ENCODE results near the gene C11orf21.

C11orf21 gene

DNA sequence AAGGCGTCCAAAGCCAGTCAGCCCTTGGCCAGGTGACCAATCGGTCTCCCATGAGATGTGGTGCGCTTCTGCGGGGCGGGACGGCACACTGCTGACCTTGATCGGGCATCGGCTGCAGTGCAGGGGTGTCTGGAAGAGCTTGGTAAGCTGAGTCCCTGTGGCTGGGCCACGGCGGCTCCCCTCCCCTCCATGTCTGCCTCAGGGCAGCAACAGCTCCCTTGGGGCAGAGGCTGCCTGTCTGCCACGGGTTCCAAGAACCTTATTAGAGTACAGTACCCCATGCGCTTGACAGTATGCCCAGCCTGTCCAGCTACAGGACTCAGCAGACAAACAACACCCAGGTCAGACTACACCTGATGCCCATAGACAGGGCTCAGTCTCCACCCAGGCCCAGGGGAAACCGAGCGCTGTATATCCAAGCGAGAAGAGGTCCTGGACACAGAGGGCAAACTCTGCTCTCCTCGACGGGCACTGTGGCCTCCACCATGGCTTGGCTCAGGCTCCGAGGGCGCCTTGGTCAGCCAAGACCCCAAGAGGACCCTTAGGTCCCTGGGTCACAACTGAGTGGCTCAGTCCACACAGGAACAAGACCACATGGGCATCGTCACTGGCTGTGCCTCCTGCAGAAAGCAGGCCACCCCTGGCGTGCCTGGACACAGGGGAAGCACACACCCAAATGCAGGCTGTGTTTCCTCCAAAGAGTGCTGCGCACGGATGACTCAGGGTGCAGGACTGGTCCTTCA lies 19.0 kb upstream of the C11orf21 start:
- no peak for DNase-seq

DNA sequence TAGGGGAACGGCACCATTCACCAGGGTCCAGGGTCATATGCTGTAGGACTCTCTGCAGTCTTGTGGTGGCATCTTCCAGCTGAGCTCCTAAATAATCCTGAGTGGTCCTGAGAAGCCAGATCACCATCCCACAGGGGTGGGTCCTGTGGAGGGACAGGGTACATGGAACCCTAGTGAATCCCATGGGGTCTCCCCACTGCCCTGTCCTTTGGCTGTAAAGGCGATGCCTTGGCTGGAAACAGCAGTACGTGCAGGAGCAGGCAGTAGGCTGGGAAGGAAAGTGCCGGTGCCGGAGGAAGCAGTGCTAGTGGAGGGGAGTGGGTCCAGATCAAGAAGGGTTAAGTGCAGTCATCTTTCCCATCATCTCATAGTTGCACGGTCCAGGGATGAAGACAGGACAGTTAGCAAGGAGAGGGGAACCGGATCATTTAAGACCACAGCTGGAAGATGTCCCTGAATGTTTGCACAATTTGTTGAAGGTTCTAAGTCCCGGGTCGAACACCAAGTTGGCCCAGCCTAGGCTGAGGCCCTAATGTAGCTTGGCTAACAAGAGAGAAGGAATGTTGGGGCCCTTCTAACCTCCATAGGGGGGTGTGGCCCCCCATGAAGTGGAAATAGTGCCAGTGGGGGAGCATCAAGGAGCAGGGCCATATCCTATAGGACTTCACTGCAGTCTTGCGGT lies 18.2 kb upstream of the C11orf21 start:
- DNase-seq = no peak

DNA sequence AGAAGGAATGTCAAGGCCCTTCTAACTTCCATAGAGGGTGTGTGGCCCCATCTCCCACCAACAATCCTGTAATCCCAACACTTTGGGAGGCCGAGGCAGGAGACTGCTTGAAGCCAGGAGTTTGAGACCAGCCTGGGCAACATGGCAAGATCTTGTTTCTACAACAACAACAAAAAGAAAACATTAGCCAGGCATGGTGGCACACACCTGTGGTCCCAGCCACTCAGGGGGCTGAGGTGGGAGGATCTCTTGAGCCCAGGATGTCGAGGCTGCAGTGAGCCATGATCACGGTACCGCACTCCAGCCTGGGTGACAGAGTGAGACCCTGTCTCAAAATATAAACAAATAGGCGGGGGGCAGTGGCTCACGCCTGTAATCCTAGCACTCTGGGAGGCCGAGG lies 17.0 kb upstream of the C11orf21 start:
- no peak for DNase-seq

DNA sequence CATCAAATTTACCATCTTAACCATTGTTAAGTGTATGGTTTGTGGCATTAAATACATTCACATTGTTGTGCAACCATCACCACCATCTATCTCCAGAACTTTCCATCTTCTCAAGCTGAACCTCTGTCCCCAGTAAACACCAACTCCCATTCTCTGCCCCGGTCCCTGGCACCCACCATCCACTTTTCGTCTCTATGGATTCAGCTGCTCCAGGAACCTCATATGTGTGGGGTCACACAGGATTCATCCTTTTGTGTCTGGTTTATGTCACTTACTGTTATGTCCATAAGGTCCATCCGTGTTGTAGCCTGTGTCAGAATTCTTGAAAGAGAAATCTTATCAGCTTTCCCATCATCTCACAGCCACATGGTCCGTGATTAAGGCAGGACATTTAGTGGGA lies 16.4 kb upstream of the C11orf21 start:
- no peak for DNase-seq

DNA sequence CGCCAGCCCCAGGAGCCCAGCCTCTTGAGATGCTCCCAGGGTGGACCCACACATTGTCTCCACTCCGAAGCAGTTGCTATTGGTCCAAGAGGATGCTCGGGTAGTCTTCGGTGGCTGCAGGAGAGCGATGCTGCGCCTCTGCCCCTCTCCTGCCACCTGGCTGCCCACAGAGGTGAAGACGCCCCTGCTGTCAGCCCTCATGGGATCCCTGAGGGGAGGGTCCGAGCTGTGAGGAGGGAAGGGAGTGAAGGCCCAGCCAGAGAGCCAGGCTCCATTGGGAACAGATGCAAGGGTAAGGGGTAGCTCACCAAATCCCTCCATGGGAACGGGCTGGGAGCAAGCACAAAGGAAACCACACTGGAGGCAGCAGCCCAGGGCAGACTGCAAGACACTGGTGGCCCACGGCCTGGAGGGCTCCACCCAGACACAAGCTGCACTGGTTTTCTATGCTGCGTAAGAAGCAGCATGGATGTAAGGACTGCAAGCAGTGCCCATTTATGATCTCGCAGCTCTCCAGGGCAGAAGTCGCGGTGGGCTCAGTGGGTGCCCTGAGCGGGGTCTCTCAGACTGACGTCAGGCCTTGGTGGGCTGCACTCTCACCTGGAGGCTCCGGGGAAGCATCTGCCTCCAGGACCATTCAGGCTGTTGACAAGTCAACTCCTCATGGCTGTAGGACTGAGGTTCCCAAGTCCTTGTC lies 15.8 kb upstream of the C11orf21 start:
- no peak for DNase-seq

DNA sequence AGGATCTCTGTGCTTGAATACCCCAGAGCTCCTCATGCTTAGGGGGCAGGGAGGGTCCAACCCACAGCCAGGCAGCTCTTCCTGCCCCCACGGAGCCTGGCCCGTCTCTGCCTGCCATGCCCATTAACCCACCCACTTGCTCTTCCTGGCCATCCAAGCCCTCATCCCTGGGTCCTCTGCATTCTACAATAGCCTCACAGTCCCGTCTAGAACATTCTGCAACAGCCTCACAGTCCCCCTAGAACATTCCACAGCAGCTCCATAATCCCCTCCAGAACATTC lies 15.2 kb upstream of the C11orf21 start:
- no peak for DNase-seq

DNA sequence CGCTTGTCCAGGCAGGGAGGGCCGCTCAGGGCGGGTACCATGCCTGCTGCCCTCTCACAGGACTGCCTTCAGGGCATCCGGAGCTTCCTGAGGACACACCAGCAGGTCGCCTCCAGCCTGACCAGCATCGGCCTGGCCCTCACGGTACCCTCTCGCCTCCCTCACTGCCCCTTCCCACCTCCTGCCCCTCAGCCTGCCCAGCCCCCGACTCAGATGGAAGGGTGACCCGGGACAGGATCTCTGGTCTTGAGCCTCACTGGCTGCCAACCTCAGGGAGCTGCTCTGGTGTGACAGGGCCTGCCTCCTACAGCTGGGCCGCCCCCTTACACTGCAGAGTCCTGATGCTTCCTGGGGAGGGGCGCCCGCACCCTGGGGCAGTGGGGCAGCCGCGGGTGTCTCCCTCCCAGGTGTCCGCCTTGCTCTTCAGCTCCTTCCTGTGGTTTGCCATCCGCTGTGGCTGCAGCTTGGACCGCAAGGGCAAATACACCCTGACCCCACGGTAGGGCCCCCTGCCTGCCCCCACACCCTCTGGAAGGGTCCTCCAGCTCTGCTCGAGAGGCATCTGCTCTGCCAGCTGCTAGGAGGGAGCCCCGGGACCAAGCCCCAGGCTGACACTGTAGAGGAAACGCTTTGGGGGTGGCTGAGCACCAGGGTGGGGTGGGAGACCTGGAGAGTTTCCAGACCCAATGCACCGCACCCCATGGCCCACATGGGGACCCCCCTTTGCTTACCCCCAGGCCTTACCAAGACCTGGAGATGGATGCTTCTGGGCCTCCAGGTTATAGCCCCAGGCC lies 14.6 kb upstream of the C11orf21 start:
- DNase-seq = no peak

DNA sequence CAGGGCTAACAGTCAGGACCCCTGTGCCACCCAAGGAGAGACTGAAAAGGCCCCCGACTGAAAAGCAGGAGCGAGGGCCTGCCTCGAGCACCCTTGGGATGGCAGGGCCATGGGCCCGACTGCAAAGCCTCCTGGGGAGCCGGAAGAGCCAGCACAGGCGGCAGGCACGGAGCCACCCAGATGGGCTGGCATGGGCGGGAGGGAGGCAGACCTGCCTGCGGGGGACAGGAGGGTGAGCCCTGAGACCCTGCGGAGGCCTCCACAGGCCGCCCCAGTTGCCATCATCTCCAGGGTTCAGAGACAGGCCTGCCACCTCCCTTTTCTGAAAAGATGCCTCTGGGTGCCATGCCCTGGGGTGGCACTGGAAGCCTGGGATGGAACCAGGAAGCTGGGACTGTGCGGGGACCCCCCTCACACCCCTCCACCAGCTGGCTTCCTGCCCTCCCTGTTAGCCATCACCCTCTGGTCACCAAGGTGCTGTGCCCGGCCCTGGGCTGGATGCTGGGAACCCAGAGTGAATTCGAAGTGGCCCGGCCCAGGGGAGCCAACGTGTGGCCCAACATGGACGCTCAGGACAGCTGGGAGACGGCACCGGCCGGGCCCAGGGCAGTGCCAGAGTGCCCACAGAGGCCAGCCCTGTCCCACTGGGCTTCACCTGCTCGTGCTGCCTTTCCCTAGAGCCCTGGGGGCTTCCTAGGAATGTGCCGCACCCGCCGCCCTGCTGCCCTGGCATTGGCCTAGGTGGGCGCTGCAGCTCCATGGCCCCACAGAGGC lies 13.9 kb upstream of the C11orf21 start:
- DNase-seq = no peak

DNA sequence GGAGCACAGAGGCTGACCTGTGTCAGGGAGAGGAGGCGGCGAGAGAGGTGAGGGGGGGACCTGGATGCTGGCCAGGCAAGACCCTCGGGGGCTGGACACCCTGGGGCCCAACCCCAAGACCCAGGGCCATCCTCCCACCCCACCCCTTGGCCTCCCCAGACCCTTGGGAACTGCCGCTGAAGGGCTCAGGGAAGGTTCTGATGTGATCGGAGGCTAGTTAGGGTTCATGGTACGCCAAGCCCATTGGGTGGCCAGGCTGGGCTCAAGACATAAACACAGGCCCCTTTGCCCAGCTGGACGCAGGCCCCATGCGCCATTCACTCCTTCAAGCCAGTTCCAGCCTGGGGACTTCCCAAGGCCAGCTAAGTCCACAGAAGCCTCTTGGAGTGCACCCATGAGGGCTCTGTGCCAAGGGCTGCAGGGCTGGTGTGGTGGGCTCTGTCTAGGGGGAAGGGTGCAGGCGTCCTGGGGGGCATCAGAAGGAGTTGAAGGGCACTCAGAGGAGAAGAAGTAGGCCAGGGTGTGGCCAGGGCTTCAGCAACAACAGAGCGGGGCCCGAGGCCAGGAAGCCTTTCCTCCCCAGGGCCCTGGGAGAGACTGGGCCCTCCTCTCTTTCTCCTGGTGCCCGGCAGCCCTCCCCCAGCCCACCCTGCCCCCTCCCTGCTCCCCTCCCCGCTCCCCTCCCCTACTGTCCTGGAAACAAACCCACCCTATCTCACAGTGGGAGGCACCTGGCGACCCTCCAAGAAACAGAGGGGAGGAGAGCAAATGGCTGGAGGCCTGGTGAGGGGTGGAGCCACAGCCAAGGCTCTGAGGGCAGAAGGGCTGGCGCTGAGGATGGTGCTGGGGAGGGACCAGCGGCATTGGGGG lies 13.0 kb upstream of the C11orf21 start:
- DNase-seq = peak in 46 of 51 donors; percentile 25 to 90 (median 74)

DNA sequence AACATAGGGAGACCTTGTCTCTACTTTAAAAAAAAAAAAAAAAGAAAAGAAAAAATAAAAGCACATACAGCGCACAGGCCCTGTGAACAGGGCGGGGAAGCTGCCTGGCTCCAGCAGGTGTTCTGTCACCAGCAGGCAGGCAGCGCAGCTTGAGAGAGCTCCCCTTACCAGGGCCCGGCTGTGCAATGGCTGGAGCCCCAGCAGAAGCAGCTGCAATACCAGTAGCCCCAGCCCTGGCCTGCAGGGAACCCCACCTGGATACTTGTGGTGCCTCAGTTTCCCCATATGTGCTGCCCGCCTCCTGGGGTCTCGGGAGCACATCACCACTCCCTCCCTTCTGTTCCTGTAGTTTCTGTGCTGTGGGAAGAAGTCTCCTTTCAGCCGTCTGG lies 12.4 kb upstream of the C11orf21 start:
- no peak for DNase-seq

DNA sequence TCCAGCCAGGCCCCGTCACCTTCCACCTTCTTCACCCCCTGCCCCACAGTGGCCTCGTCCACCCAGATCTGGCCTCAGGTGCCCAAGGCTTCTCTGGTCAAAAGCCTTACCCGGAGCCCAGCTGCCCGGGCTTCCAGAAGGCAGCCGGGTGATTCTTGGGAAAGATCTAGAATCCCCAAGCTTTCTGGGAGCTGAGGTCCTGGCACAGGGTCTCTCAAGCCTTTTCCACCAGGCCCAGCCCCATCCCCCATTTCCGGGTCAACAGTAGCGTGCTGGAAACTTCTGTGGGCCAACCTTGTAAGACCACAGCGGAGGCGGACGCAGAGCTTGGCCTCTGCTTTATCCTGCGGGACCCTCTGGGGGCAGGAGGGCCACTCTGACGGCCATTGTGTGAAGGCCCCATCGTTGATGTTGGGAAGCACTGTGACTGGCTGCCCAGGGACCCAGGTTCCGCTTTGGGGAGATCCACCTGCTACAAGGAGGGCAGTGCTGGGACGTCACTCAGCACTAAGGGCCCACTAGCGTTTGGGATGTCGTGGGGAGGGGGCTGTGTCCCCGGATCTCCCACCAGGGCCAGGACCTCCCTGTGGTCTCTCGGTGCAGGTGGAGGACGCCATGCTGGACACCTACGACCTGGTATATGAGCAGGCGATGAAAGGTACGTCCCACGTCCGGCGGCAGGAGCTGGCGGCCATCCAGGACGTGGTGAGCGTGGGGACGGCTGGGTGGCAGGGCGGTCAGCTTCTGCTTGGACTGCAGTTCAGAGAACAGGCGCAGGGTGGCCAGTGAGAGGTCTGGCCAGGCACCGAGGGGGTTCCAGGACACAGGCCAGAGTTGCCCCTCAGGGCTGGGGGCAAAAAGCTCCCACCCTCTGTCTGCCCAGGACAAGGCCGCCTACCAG lies 11.6 kb upstream of the C11orf21 start:
- DNase-seq = no peak

DNA sequence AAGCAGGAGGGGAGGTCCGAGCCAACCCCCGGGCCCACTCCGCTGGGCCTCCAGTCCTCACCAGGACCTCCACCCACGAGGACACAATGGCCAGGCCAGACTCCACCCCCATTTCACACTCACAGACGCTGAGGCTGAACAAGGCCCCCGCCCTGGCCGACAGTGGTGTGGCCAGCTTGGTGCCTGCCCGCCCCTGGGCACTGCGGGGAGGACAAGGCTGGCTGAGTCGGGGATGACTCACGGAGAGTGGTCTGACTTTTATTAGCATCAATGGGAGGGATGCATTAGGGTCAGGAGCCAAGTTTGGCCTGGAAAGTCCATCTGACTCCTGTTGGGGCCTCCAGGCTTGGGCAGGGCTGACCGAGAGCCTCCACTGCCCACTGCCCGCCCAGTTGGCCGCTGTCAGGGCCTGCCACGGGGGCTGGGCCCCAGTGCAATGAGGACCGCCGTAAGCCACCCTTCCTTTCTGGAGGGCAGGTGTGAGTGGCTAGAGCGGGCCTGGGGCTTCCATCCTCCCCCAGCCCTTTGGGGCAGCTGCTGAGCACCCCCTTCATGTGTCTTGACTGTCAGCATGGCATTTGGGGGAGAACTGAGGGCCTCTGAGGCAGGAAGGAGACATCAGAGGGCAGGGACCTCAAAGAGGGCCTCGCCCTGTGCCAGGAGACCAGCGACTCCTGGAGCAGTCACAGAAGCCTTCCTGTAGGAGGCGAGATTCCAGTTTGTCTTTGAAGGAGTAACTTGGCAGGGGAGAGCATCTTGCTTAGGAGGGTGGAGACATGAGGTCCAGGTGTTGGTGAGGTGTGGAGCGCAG lies 10.7 kb upstream of the C11orf21 start:
- peak in 4 of 51 donors; percentile 13 to 54 (median 36) for DNase-seq

DNA sequence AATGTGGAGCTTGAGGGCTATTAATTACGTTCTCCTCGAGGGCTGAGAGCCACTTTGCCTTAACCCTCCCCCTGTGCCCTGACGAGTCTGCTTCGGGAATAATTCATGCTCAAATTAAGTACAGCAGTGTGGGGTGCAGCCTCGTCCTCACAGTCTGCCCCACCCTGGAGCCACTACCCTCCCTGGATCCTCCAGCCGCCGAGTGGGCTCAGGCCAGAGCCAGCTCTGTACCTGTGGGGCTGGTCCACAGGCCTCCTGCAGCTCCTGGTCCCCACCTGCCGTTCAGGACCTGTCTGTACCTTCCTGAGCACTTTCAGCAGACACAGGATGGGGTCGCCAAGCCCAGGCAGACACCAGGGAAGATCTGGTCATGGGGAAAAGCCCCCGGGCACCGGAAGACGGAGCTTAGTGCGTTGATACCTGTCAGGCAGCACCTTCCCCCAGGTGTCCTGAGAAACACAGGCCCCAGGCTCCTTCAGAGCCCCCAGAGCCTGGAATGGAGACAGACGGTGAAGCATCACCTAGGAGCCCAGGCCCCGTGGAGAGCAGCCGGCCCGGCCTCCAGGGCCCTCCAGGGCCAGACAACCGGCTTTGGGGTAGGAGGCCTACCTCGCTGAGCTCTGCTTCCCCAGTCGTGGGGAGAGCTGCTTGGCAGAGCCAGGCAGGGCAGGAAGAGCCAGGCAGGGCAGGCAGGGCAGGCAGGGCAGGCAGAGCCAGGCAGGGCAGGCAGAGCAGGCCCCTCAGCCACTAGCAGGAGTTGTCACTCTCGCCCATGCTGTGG lies 9.8 kb upstream of the C11orf21 start:
- DNase-seq = no peak

DNA sequence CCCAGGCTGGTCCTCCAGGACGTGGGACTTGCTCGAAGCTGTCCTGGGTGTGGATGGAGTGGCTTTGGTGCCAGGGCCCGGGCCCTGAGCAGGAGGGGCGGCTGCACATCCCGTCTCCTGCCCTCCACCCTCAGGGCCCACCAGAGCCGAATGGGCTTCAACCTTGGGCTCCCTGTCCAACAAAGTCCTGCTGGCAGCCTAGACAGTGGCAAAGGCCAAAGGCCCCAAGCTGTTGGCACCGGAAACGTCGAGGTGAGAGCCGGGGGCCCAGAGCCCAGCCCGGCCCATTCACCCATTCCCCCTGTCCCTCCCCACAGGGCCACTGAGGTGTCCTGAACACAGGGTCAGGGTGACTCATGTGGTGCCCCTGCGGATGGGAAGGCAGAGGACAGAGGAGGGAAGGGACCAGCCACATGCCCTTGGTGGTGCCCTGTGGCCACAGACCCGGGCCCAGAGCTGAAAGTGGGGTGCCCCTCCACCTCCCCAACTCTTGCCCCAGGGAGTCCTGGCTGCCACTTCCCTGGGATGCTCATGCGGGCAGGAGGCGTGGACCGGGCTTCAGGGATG lies 9.2 kb upstream of the C11orf21 start:
- DNase-seq = no peak

DNA sequence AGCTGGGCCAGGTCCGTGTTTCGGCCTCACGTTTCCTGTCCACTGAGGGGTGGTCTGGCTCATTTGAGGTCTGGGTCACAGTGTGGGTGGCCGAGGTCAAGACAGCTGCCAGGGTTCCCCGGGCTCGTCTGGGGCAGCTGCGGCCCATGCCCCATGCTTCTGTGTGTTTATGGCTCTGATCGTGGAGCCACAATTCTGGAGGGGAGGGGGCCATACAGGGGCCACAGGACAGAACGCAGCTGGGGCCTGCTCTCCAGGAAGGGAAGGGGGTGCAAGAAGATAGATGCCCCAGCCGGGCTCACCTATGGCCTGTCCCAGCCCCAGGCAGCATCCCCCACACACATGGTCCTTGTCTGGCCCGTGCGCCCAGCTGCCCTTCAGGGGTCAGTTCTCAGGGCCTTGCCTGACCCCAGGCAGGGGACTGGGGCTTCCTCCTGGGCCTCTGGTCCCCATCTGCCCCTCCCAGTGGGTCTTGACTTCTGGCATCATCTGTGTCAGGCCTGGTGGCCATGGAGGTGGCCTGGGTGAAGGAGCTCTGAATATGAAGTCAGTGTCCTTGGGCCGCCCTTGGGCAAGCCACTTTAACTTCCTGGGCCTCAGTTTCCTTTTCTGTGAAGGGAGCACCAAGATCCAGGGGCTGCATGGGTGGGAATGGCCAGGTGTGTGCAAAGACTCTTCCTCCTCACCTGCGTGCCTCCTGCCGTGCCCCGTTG lies 8.5 kb upstream of the C11orf21 start:
- DNase-seq = no peak
